ENCODE results near the gene ST6GAL1.
"Not testable (repeated sequence)": the region's sequence is repeated elsewhere in the genome, so short reads cannot be mapped to it uniquely, and the experiment has no call there.

Gene ST6GAL1

GRCh38 chr3:186940967-186941366, 10.6 kb downstream of the ST6GAL1 start:
- no peak for DNase-seq (ENCODE audit: low read depth)

GRCh38 chr3:186942168-186942567, 11.8 kb downstream of the ST6GAL1 start:
- DNase-seq (ENCODE audit: low read depth): no peak

GRCh38 chr3:186945255-186945823, 15.0 kb downstream of the ST6GAL1 start:
- no peak for DNase-seq (ENCODE audit: low read depth)

GRCh38 chr3:186946756-186947375, 16.5 kb downstream of the ST6GAL1 start:
- no peak for DNase-seq (ENCODE audit: low read depth)

GRCh38 chr3:186949281-186949982, 19.1 kb downstream of the ST6GAL1 start:
- DNase-seq (ENCODE audit: low read depth): no peak

DNA sequence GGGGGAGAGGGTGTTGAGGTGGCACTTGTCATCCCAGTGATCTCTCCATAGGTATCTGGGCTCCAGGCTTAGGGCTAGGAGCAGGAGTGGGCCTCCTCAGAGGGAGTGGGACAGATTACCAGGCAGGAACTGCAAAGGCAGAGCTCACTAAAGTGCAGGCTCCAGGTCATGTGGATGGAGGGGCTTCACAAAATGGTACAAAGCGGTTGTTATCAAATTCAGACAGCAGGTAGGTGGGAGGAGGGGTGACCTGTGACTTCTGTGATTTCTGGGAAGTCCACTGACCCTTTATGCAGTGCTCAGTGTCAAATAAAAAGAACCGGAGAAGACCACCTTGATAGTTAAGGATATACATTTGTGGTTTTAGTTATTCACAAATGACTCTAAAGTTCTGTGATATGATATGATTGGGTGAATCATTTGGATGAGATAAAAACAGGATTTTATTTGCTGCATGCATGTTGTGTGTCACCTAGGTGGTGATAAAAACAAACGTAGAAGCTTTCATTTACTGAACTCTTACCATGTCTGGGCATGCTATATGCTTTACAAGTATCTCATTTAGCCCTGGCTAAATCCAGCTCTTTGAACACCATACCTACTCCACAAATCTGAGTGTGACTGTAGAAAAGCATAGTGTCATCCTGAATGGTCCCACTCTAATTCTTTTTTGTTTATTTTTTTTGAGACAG, 20.2 kb downstream of the ST6GAL1 start:
- no peak for DNase-seq (ENCODE audit: low read depth)

DNA sequence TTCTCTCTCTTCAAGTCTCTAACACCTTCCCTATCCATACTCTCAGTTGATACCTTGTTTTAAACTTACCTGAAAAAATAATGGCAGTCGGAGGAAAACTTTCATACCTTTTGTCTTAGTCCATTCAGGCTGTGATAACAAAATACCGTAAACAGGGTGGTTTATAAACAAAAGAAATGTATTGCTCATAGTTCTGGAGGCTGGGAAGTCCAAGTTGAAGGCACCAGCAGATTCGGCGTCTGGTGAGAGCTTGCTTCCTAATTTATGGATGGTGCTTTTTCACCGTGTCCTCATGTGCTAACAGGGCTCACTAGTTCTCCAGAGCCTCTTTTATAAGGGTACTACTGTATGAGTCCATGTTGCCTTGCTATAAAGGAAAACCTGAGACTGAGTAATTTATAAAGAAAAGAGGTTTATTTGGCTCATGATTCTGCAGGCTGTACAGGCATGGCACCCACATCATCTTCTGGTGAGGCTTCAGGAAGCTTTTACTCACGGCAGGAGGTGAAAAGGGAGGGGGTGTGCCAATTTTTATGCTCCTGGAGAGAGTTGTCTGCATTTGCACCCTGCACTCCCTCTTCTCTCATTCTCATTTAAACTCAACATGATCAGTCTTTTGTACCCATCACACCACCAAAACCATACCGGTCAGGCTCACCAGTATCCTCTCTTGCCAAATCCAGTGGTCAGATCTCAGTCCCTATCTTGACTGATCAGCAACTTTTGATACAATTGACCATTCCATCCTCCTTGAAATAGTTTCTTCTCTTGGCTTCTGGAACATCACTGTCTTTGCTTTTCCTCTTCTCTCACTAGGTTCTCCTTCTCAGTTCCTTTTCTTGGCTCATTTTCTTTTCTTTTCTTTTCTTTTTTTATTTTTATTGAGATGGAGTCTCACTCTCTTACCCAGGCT, 21.6 kb downstream of the ST6GAL1 start:
- no peak for DNase-seq (ENCODE audit: low read depth)

DNA sequence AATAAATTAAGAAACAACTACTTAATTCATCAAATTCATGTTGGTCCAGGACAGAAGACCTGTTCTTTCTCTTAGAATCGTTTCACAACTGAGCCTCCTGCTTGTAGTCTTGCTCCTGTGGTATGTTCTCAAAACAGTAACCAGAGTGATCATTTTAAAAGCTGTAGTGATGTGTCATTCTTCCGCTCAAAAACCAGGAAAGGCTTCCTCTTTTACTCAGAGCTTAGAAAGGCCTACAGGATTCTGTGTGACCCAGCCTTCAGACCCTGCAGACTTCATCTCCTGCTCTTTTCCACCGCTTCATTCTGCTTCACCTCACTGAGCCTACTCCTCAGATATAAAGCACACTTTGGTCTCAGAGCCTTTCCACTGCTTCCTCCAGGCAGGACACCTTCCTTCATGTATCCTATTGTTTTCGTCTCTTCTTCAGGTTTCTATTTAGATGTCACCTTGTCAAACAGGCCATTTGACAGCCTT, 22.7 kb downstream of the ST6GAL1 start:
- DNase-seq (ENCODE audit: low read depth): no peak

GRCh38 chr3:186953992-186954699, 23.8 kb downstream of the ST6GAL1 start:
- not testable (repeated sequence) for DNase-seq (ENCODE audit: low read depth)

- DNase-seq (ENCODE audit: low read depth): no peak
Measured at GRCh38 chr3:186955898-186956696, 25.8 kb downstream of the ST6GAL1 start.

DNA sequence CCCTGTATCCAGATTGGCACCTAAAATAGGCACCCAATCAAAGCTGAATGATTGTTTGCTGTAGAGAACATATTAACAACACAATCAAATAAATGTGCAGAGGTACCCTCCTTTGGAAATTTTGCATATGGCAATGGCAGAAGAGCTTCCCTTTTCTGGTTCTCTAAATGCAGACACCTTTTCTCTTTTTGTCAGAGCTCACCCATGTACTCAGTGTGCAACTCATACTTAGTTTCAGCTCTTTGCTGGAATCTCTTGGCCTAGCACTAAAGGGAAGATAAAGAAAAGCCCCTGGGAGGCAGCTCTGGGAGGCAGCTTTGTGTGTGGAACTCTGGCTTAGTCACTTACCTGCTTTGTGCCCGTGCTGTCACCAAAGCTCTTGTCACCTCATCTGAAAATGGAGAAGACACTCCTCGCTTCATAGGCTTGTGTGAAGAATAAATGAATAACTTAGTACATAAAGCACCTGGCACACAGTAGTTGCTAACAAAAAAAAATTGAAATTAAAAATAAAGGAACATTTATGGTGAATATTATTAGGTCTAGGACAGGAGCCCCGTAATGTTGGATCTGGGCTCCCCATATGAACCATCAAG, 28.8 kb downstream of the ST6GAL1 start:
- DNase-seq (ENCODE audit: low read depth): no peak

- no peak for DNase-seq (ENCODE audit: low read depth)
Measured at GRCh38 chr3:186960347-186960746, 30.0 kb downstream of the ST6GAL1 start.

GRCh38 chr3:186962445-186962844, 32.1 kb downstream of the ST6GAL1 start:
- DNase-seq (ENCODE audit: low read depth): no peak

- DNase-seq (ENCODE audit: low read depth): no peak
Measured at GRCh38 chr3:186963636-186964035, 33.3 kb downstream of the ST6GAL1 start.

DNA sequence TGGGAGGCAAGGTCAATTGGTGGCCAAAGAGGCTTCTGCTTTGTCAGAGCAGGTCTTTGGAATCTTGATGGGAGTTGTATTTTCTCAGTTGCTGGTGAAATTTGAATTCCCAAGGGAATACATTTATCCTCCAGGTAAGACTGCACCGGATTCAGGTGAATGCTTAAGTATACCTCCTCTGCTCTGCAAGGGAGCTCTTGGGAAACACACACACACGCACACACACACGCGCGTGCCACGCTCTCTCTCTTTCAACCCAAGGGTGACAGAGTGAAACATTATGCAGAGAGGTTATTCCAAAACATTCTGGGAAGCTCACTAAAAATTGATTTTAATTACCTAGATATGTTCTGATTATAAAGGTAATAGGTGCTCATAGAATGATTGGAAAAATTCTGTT, 33.7 kb downstream of the ST6GAL1 start:
- no peak for DNase-seq (ENCODE audit: low read depth)

- no peak for DNase-seq (ENCODE audit: low read depth)
Measured at GRCh38 chr3:186964616-186965015, 34.3 kb downstream of the ST6GAL1 start.

- no peak for DNase-seq (ENCODE audit: low read depth)
Measured at GRCh38 chr3:186965141-186965879, 35.0 kb downstream of the ST6GAL1 start.

DNA sequence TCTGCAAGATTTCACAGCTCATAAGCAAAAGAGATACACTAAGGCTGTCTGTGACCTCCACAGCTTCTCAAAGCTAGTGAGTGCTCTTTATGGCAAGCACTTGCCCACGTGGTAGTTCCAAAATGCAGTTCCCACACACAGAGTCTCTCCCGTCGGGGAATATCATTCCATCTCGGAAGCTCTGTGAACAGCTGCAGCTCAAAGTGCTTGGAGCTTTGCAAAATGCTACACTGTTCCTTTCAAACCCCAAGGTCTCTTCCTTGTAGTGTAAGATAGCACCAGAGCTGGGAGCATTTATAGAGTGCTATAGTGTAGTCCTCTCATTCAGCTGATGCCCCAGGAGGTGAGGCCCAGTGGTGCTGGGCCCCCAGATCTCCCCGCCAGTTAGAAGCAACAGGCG, 36.1 kb downstream of the ST6GAL1 start:
- DNase-seq (ENCODE audit: low read depth): no peak

- not testable (repeated sequence) for DNase-seq (ENCODE audit: low read depth)
Measured at GRCh38 chr3:186967236-186967635, 36.9 kb downstream of the ST6GAL1 start.
